MCF 10A (cell line): ENCODE measurements around the gene MC3R. TPM values are rescaled to one million over a fixed set of nuclear protein-coding genes. Genes with fewer than 3 reads are reported as not detected.

Source experiments
- BruUV-seq: library from RNA; stranded (reverse); fragments of 400-500 nt; replicated peaks from 2 replicates; lab custom pipeline; 2021; lab: Mats Ljungman, UMichigan
- CTCF ChIA-PET: fragments of 300-600 bp; sonication (Branson Sonifier 250); formaldehyde crosslinking; extraction: SDS; loops from one replicate; lab custom pipeline; 2021; ENCODE audit warnings: antibody characterized with exemption, inconsistent platforms; lab: Yijun Ruan, JAX
- POLR2A ChIA-PET: fragments of 300-600, 350-650 bp; sonication (Branson Sonifier 250); formaldehyde crosslinking; extraction: SDS; loops from one replicate; lab custom pipeline; 2020; ENCODE audit warnings: antibody characterized with exemption, inconsistent platforms; lab: Yijun Ruan, JAX
- DNase-seq: peaks from one replicate; pipeline ENCODE4 v3.0.0-alpha.2; 2018; ENCODE audit not compliant: unreplicated experiment
- H3K27ac Mint-ChIP-seq: one replicate; pipeline ENCODE4 v1.8.0; 2022; ENCODE audit warnings: mild to moderate bottlenecking, low read depth, mixed read lengths; ENCODE audit not compliant: unreplicated experiment
- H3K27me3 Mint-ChIP-seq: one replicate; pipeline ENCODE4 v1.8.0; 2022; ENCODE audit warnings: mixed read lengths; ENCODE audit not compliant: insufficient read depth, unreplicated experiment
- H3K36me3 Mint-ChIP-seq: one replicate; pipeline ENCODE4 v1.8.0; 2022; ENCODE audit warnings: mild to moderate bottlenecking, moderate library complexity, mixed read lengths; ENCODE audit not compliant: insufficient read depth, unreplicated experiment
- H3K4me1 Mint-ChIP-seq: one replicate; pipeline ENCODE4 v1.8.0; 2022; ENCODE audit warnings: mixed read lengths; ENCODE audit not compliant: insufficient read depth, unreplicated experiment
- H3K4me3 Mint-ChIP-seq: one replicate; pipeline ENCODE4 v1.8.0; 2022; ENCODE audit warnings: mild to moderate bottlenecking, moderate library complexity, mixed read lengths; ENCODE audit not compliant: unreplicated experiment
- H3K9me3 Mint-ChIP-seq: one replicate; pipeline ENCODE4 v1.8.0; 2022; ENCODE audit warnings: mixed read lengths; ENCODE audit not compliant: unreplicated experiment
- CTCF ChIP-seq: fragments of 200-600 bp; IDR thresholded peaks from one replicate; pipeline ENCODE4 v1.8.0; 2022; ENCODE audit warnings: antibody characterized with exemption, mild to moderate bottlenecking; ENCODE audit not compliant: unreplicated experiment
- intact Hi-C: fragments of 100-400 bp; cut with micrococcal nuclease; formaldehyde crosslinking; loops from 2 replicates; pipeline ENCODE4 v1.14.1; 2022
- total RNA-seq: library from RNA; stranded (reverse); gene quantifications from 2 replicates; pipeline ENCODE4 v1.2.3, GENCODE V29; 2022

Gene MC3R
- total RNA-seq, 1 experiment from 2014 or later = not detected

- TF ChIP-seq CTCF = no peak
- peaks cover 17% of the 10 kb centered on the region for H3K9me3 Mint-ChIP-seq
- H3K27ac Mint-ChIP-seq = no peak overlapping the region
Observed at GRCh38 chr20:56237335-56237734, 11.2 kb upstream of the MC3R start.

DNA sequence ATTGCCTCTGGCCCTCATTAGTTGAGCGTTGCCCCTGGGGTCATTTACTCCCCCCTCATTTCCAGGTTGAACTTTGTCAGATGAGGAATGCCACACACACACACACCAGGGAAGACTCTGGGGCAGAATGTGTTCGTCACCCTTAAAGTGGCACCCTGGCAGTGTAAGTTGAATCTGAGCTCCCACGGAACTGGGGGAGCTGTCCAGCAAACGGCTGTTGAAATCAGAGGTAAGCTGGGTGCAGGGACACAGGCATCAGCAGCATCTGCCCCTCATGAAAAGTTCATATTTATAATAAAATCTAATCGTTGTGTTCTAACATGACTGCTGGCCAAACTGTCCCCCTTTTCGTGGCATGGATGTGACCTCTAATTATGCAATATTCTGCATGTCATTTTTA lies 4.3 kb upstream of the MC3R start:
- Mint-ChIP-seq H3K4me1 (peaks cover 21% of the 10 kb centered on the region), H3K27me3 (peaks cover 15% of the 10 kb centered on the region), H3K27ac (no peak overlapping the region), H3K4me3 (no peak overlapping the region), H3K36me3 (no peaks in the 10 kb centered on the region), H3K9me3 (no peaks in the 10 kb centered on the region)
- no peak for DNase-seq
- BruUV-seq = no TSS peak
- ChIA-PET POLR2A (interaction anchor here (0.6 to 0.8 kb wide), 3 partner anchors 15 to 53 kb away, joined by 3 read pairs; no protein-coding TSS in a partner anchor), CTCF (interaction anchor here (0.6 to 8.7 kb wide), 11 partner anchors 9 to 306 kb away, joined by 3 to 115 read pairs (median 4); no protein-coding TSS in a partner anchor)
- no peak for TF ChIP-seq CTCF
- intact Hi-C loops = no loop called here

More at GRCh38 chr20:56237335-56237734, 11.2 kb upstream of the MC3R start:
- Mint-ChIP-seq H3K4me1 (peaks cover 6% of the 10 kb centered on the region), H3K36me3 (no peaks in the 10 kb centered on the region), H3K27me3 (peaks cover 15% of the 10 kb centered on the region), H3K4me3 (no peak overlapping the region)
- POLR2A ChIA-PET = interaction anchor here (1.9 kb wide), 1 partner anchor 18 kb away, joined by 3 read pairs; no protein-coding TSS in a partner anchor
- CTCF ChIA-PET = interaction anchor here (1.1 kb wide), 1 partner anchor 50 kb away, joined by 3 read pairs; no protein-coding TSS in a partner anchor
- intact Hi-C loops = no loop called here
- no peak for DNase-seq
- no TSS peak for BruUV-seq

GRCh38 chr20:56245761-56246160 lies 2.8 kb upstream of the MC3R start:
- DNase-seq = peak; percentile 78
- Mint-ChIP-seq H3K4me3 (no peak overlapping the region), H3K27ac (no peak overlapping the region), H3K27me3 (peaks cover 19% of the 10 kb centered on the region), H3K4me1 (peaks cover 21% of the 10 kb centered on the region), H3K9me3 (no peaks in the 10 kb centered on the region), H3K36me3 (no peaks in the 10 kb centered on the region)
- no peak for TF ChIP-seq CTCF
- ChIA-PET CTCF (interaction anchor here (0.6 to 8.7 kb wide), 15 partner anchors 8 to 130 kb away, joined by 3 to 115 read pairs (median 4); partner anchors contain the start of gene FAM210B), POLR2A (interaction anchor here (0.6 to 1.1 kb wide), 2 partner anchors 38 to 114 kb away, joined by 4 read pairs; no protein-coding TSS in a partner anchor)
- BruUV-seq = no TSS peak
- intact Hi-C loops = loop anchor here (5.0 kb wide), 1 partner anchor 58 kb away; no protein-coding TSS in a partner anchor

- H3K27me3 Mint-ChIP-seq = peaks cover 46% of the 10 kb centered on the region
- intact Hi-C loops = loop anchor here (1.0 to 5.0 kb wide), 2 partner anchors 47 to 62 kb away; no protein-coding TSS in a partner anchor
- peak; percentile 64 for DNase-seq
- TF ChIP-seq CTCF = peak; percentile 82
- POLR2A ChIA-PET = interaction anchor here (0.6 kb wide), 2 partner anchors 135 to 768 kb away, joined by 3 read pairs; no protein-coding TSS in a partner anchor
- H3K4me3 Mint-ChIP-seq = no peak overlapping the region
- CTCF ChIA-PET = interaction anchor here (1.0 to 8.7 kb wide), 17 partner anchors 10 to 838 kb away, joined by 3 to 115 read pairs (median 5); no protein-coding TSS in a partner anchor
- BruUV-seq = no TSS peak
- peaks cover 21% of the 10 kb centered on the region for H3K4me1 Mint-ChIP-seq
- H3K27ac Mint-ChIP-seq = no peak overlapping the region
- no peaks in the 10 kb centered on the region for H3K9me3 Mint-ChIP-seq
- H3K36me3 Mint-ChIP-seq = peaks cover 6% of the 10 kb centered on the region
Observed at GRCh38 chr20:56249244-56249955, 868 bp downstream of the MC3R start.
